HS-27A (cell line): Measurements from ENCODE around the gene ADAP1.
"Not testable (repeated sequence)": the region's sequence is repeated elsewhere in the genome, so short reads cannot be mapped to it uniquely, and the experiment has no call there.

Experiments
- DNase-seq: peaks from one replicate; pipeline ENCODE4 v3.0.0-alpha.2; 2012; ENCODE audit warnings: low read depth, missing footprints

The ADAP1 gene

GRCh38 chr7:938546-939185 lies 15.8 kb downstream of the ADAP1 start:
- DNase-seq = no peak

- DNase-seq = no peak
These were observed 16.5 kb downstream of the ADAP1 start for GRCh38 chr7:937856-938484.

GRCh38 chr7:936386-937054 lies 18.0 kb downstream of the ADAP1 start:
- DNase-seq = no peak

- DNase-seq = no peak
These were observed 18.6 kb downstream of the ADAP1 start for GRCh38 chr7:935874-936385.

GRCh38 chr7:935164-935873 lies 19.2 kb downstream of the ADAP1 start:
- no peak for DNase-seq

GRCh38 chr7:934469-935163 lies 19.9 kb downstream of the ADAP1 start:
- no peak for DNase-seq

GRCh38 chr7:932651-932975 lies 21.9 kb downstream of the ADAP1 start:
- no peak for DNase-seq

GRCh38 chr7:931871-932650 lies 22.4 kb downstream of the ADAP1 start:
- DNase-seq = no peak

- DNase-seq = no peak
These were observed 23.3 kb downstream of the ADAP1 start for GRCh38 chr7:930975-931758.

GRCh38 chr7:929311-929711 lies 25.2 kb downstream of the ADAP1 start:
- DNase-seq = no peak

GRCh38 chr7:927031-927671 lies 27.3 kb downstream of the ADAP1 start:
- DNase-seq = no peak

GRCh38 chr7:926061-927030 lies 28.1 kb downstream of the ADAP1 start:
- DNase-seq = no peak

GRCh38 chr7:925601-926000 lies 28.9 kb downstream of the ADAP1 start:
- DNase-seq = no peak

- no peak for DNase-seq
These were observed 29.8 kb downstream of the ADAP1 start for GRCh38 chr7:924541-925231.

GRCh38 chr7:924042-924441 lies 30.4 kb downstream of the ADAP1 start:
- not testable (repeated sequence) for DNase-seq

GRCh38 chr7:923108-924041 lies 31.1 kb downstream of the ADAP1 start:
- no peak for DNase-seq
